22Rv1 (cell line): ENCODE measurements around the gene CCDC154.

Experiments
- ZFX ChIP-seq: fragments of 450-650 bp; IDR thresholded peaks from 2 replicates; pipeline ENCODE4 v1.6.1; 2017; ENCODE audit warnings: antibody characterized with exemption, borderline replicate concordance
- TF ChIP-seq, protein P1 (sequence below): fragments of 450-650 bp; IDR thresholded peaks from 2 replicates; pipeline ENCODE4 v1.5.1; 2017; ENCODE audit warnings: mild to moderate bottlenecking

DNA sequence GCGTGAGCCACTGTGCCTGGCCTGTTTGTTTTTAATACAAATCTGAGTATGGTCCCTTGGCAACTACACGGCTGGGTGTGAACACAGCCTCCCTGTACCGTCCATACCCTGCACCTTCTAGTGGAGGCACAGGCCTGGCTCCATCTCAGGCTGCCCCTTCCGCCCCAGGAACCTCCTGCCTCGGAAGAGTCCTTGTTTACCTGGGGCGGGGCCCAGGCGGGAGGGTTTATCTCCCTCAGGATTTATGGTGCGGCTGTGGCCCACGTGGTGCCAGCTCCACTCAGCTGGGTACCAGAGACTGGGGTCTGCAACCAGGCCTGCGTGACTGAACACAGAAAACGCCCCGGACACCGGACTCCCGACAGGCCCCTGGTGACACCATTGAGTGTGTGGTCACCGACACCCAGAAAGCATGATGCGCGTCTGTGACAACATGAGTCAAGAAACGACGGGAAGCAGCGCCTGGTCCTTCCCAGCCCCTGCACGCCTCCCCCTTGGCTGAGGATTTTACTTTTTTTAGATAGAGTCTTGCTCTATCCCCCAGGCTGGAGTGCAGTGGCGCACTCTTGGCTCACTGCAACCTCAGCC lies 48.8 kb downstream of the CCDC154 start:
- TF ChIP-seq, protein P1, sequence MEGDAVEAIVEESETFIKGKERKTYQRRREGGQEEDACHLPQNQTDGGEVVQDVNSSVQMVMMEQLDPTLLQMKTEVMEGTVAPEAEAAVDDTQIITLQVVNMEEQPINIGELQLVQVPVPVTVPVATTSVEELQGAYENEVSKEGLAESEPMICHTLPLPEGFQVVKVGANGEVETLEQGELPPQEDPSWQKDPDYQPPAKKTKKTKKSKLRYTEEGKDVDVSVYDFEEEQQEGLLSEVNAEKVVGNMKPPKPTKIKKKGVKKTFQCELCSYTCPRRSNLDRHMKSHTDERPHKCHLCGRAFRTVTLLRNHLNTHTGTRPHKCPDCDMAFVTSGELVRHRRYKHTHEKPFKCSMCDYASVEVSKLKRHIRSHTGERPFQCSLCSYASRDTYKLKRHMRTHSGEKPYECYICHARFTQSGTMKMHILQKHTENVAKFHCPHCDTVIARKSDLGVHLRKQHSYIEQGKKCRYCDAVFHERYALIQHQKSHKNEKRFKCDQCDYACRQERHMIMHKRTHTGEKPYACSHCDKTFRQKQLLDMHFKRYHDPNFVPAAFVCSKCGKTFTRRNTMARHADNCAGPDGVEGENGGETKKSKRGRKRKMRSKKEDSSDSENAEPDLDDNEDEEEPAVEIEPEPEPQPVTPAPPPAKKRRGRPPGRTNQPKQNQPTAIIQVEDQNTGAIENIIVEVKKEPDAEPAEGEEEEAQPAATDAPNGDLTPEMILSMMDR, result no peak
- no peak for TF ChIP-seq ZFX
